GM23338 (cell line): ENCODE measurements around the gene NTNG1. TPM values are rescaled to one million over a fixed set of nuclear protein-coding genes. Genes with fewer than 3 reads are reported as not detected.

ENCODE experiments used
- ATAC-seq: fragments of 200-7000 bp; cut with Tn5 transposase; 3 replicates; pipeline ENCODE4 v1.9.1; 2020
- DNase-seq: peaks from one replicate; pipeline ENCODE4 v3.0.0-alpha.2; 2015; ENCODE audit warnings: low spot score
- H2AFZ ChIP-seq: fragments of 200-600 bp; sonication (generic); 2 replicates; pipeline ENCODE4 v1.8.0; 2016; ENCODE audit warnings: antibody characterized with exemption, mild to moderate bottlenecking, moderate library complexity
- H3F3A ChIP-seq: fragments of 200-600 bp; sonication (generic); replicated peaks from 2 replicates; pipeline ENCODE4 v1.8.0; 2017; ENCODE audit warnings: antibody characterized with exemption, mixed run types, low read depth
- H3K27ac ChIP-seq: fragments of 200-600 bp; sonication (generic); 2 replicates; pipeline ENCODE4 v1.6.1; 2016; ENCODE audit warnings: low read depth
- H3K27me3 ChIP-seq: fragments of 200-600 bp; sonication (generic); 2 replicates; pipeline ENCODE4 v1.8.0; 2016; ENCODE audit warnings: mild to moderate bottlenecking, mixed run types, moderate library complexity; ENCODE audit not compliant: insufficient read depth
- H3K36me3 ChIP-seq: fragments of 200-600 bp; sonication (generic); 2 replicates; pipeline ENCODE4 v1.8.0; 2016; ENCODE audit warnings: mild to moderate bottlenecking; ENCODE audit not compliant: insufficient read depth
- H3K4me1 ChIP-seq: fragments of 200-600 bp; sonication (generic); 2 replicates; pipeline ENCODE4 v1.8.0; 2016; ENCODE audit warnings: mild to moderate bottlenecking, moderate library complexity; ENCODE audit not compliant: insufficient read depth
- H3K4me2 ChIP-seq: fragments of 200-600 bp; sonication (generic); 2 replicates; pipeline ENCODE4 v1.7.1; 2017; ENCODE audit warnings: mixed run types
- H3K4me3 ChIP-seq: fragments of 200-600 bp; sonication (generic); 2 replicates; pipeline ENCODE4 v1.6.1; 2016; ENCODE audit warnings: mixed run types
- H3K79me2 ChIP-seq: fragments of 200-600 bp; sonication (generic); replicated peaks from 2 replicates; pipeline ENCODE4 v1.8.0; 2017; ENCODE audit warnings: mild to moderate bottlenecking; ENCODE audit not compliant: insufficient read depth
- H3K9me2 ChIP-seq: fragments of 200-600 bp; sonication (generic); 2 replicates; pipeline ENCODE4 v1.8.0; 2017; ENCODE audit not compliant: insufficient read depth
- H4K20me1 ChIP-seq: fragments of 200-600 bp; sonication (generic); replicated peaks from 2 replicates; pipeline ENCODE4 v1.8.0; 2017; ENCODE audit warnings: mild to moderate bottlenecking; ENCODE audit not compliant: insufficient read depth
- H3K27ac Mint-ChIP-seq: 2 replicates; pipeline ENCODE4 v1.8.0; 2020; ENCODE audit warnings: inconsistent platforms, mild to moderate bottlenecking, moderate library complexity, mixed read lengths
- H3K27me3 Mint-ChIP-seq: 3 replicates; pipeline ENCODE4 v1.8.0; 2022; ENCODE audit warnings: low read depth, mild to moderate bottlenecking, moderate library complexity, mixed read lengths, inconsistent platforms; ENCODE audit not compliant: insufficient read depth, poor library complexity
- H3K36me3 Mint-ChIP-seq: 3 replicates; pipeline ENCODE4 v1.8.0; 2021; ENCODE audit warnings: low read depth, mild to moderate bottlenecking, inconsistent platforms, moderate library complexity, mixed read lengths
- H3K4me1 Mint-ChIP-seq: 3 replicates; pipeline ENCODE4 v1.8.0; 2020; ENCODE audit warnings: mild to moderate bottlenecking, inconsistent platforms, mixed read lengths
- H3K4me3 Mint-ChIP-seq: 3 replicates; pipeline ENCODE4 v1.8.0; 2021; ENCODE audit warnings: moderate library complexity, mild to moderate bottlenecking, inconsistent platforms, mixed read lengths
- H3K9me3 Mint-ChIP-seq: 3 replicates; pipeline ENCODE4 v1.8.0; 2020; ENCODE audit warnings: moderate library complexity, mild to moderate bottlenecking, inconsistent platforms, mixed read lengths
- CREB1 ChIP-seq: fragments of 250-450 bp; sonication (Bioruptor Pico); IDR thresholded peaks from 2 replicates; pipeline ENCODE4 v1.5.0; 2020; ENCODE audit warnings: low read depth, mild to moderate bottlenecking, moderate library complexity
- CTCF ChIP-seq, 2 experiments: fragments of 200-600 bp in 1 of 2; sonication (generic) in 1 of 2; conservative IDR thresholded peaks; 2 replicates each; pipeline versions ENCODE4 v1.5.1 to v1.6.1; 2016 to 2017; ENCODE audit warnings: antibody characterized with exemption in 2 of 2, low read depth in 2 of 2, mild to moderate bottlenecking in 2 of 2, moderate library complexity in 1 of 2
- EZH2phosphoT487 ChIP-seq: fragments of 200-600 bp; sonication (generic); IDR thresholded peaks from one replicate; pipeline ENCODE4 v1.8.1; 2018; ENCODE audit warnings: antibody characterized with exemption; ENCODE audit not compliant: unreplicated experiment
- NANOG ChIP-seq: IDR thresholded peaks from 2 replicates; pipeline ENCODE4 v1.6.1; 2016; ENCODE audit warnings: antibody characterized with exemption, borderline replicate concordance
- POLR2AphosphoS5 ChIP-seq: IDR thresholded peaks from 2 replicates; pipeline ENCODE4 v1.6.1; 2016; ENCODE audit warnings: antibody characterized with exemption, low read depth
- REST ChIP-seq: IDR thresholded peaks from one replicate; pipeline ENCODE4 v1.6.1; 2018; ENCODE audit warnings: antibody characterized with exemption; ENCODE audit not compliant: unreplicated experiment
- STAT1 ChIP-seq: IDR thresholded peaks from one replicate; pipeline ENCODE4 v1.6.1; 2016; ENCODE audit warnings: antibody characterized with exemption; ENCODE audit not compliant: unreplicated experiment
- ZNF114 ChIP-seq: fragments of 250-450 bp; sonication (Bioruptor Pico); IDR thresholded peaks from 2 replicates; pipeline ENCODE4 v1.5.0; 2020; ENCODE audit warnings: mild to moderate bottlenecking, moderate library complexity
- ZNF331 ChIP-seq: fragments of 250-450 bp; sonication (Bioruptor Pico); IDR thresholded peaks from 2 replicates; pipeline ENCODE4 v1.5.0; 2020; ENCODE audit warnings: low read depth, mild to moderate bottlenecking, moderate library complexity
- polyA plus RNA-seq: library from polyadenylated mRNA; unstranded; fragments of >200 nt; fragmentation: Nextera tagmentation; extraction: Ambion mirVana; gene quantifications from 2 replicates; pipeline ENCODE4 v1.2.1, GENCODE V29; 2016
- total RNA-seq: library from RNA; depleted of rRNA; stranded (reverse); fragments of >200 nt; shearing (Covaris generic); gene quantifications from 2 replicates; pipeline ENCODE4 v1.2.3, GENCODE V29; 2014
- TF ChIP-seq, protein P1 (sequence below): IDR thresholded peaks from 2 replicates; pipeline ENCODE4 v1.6.1; 2016; ENCODE audit warnings: antibody characterized with exemption
- TF ChIP-seq, protein P2 (sequence below): fragments of 250-450 bp; sonication (Bioruptor Pico); IDR thresholded peaks from 2 replicates; pipeline ENCODE4 v1.5.0; 2020; ENCODE audit warnings: mild to moderate bottlenecking, moderate library complexity

The NTNG1 gene
- total and polyA plus RNA-seq, 2 experiments from 2014 or later: 7.2 to 10.3 TPM

GRCh38 chr1:107228704-107229371 lies 88.0 kb downstream of the NTNG1 start:
- Histone ChIP-seq H3K4me3 (no peak overlapping the region), H2AFZ (no peak overlapping the region), H4K20me1 (no peaks in the 10 kb centered on the region), H3K36me3 (no peaks in the 10 kb centered on the region), H3K27me3 (no peaks in the 10 kb centered on the region), H3K27ac (no peak overlapping the region), H3K79me2 (no peaks in the 10 kb centered on the region), H3K4me1 (peaks cover 60% of the 10 kb centered on the region), H3K4me2 (no peak overlapping the region), H3K9me2 (no peaks in the 10 kb centered on the region), H3F3A (no peaks in the 10 kb centered on the region)
- Mint-ChIP-seq H3K9me3 (no peaks in the 10 kb centered on the region), H3K4me1 (peaks cover 35% of the 10 kb centered on the region), H3K27ac (no peak overlapping the region), H3K36me3 (no peaks in the 10 kb centered on the region), H3K27me3 (peaks cover 4% of the 10 kb centered on the region), H3K4me3 (no peak overlapping the region)
- no peak for DNase-seq
- TF ChIP-seq EZH2phosphoT487 (no peak), CREB1 (CRISPR knock-in tag) (no peak), NANOG (no peak), ZNF331 (no peak), STAT1 (no peak), ZNF114 (CRISPR knock-in tag) (no peak), CTCF (conservative IDR thresholded peaks at IDR 0.05; ENCODE audit: low read depth in 2 of 2) (no peak), POLR2AphosphoS5 (no peak), REST (no peak)
- TF ChIP-seq, protein P1, sequence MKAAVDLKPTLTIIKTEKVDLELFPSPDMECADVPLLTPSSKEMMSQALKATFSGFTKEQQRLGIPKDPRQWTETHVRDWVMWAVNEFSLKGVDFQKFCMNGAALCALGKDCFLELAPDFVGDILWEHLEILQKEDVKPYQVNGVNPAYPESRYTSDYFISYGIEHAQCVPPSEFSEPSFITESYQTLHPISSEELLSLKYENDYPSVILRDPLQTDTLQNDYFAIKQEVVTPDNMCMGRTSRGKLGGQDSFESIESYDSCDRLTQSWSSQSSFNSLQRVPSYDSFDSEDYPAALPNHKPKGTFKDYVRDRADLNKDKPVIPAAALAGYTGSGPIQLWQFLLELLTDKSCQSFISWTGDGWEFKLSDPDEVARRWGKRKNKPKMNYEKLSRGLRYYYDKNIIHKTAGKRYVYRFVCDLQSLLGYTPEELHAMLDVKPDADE: no peak
- TF ChIP-seq, protein P2, sequence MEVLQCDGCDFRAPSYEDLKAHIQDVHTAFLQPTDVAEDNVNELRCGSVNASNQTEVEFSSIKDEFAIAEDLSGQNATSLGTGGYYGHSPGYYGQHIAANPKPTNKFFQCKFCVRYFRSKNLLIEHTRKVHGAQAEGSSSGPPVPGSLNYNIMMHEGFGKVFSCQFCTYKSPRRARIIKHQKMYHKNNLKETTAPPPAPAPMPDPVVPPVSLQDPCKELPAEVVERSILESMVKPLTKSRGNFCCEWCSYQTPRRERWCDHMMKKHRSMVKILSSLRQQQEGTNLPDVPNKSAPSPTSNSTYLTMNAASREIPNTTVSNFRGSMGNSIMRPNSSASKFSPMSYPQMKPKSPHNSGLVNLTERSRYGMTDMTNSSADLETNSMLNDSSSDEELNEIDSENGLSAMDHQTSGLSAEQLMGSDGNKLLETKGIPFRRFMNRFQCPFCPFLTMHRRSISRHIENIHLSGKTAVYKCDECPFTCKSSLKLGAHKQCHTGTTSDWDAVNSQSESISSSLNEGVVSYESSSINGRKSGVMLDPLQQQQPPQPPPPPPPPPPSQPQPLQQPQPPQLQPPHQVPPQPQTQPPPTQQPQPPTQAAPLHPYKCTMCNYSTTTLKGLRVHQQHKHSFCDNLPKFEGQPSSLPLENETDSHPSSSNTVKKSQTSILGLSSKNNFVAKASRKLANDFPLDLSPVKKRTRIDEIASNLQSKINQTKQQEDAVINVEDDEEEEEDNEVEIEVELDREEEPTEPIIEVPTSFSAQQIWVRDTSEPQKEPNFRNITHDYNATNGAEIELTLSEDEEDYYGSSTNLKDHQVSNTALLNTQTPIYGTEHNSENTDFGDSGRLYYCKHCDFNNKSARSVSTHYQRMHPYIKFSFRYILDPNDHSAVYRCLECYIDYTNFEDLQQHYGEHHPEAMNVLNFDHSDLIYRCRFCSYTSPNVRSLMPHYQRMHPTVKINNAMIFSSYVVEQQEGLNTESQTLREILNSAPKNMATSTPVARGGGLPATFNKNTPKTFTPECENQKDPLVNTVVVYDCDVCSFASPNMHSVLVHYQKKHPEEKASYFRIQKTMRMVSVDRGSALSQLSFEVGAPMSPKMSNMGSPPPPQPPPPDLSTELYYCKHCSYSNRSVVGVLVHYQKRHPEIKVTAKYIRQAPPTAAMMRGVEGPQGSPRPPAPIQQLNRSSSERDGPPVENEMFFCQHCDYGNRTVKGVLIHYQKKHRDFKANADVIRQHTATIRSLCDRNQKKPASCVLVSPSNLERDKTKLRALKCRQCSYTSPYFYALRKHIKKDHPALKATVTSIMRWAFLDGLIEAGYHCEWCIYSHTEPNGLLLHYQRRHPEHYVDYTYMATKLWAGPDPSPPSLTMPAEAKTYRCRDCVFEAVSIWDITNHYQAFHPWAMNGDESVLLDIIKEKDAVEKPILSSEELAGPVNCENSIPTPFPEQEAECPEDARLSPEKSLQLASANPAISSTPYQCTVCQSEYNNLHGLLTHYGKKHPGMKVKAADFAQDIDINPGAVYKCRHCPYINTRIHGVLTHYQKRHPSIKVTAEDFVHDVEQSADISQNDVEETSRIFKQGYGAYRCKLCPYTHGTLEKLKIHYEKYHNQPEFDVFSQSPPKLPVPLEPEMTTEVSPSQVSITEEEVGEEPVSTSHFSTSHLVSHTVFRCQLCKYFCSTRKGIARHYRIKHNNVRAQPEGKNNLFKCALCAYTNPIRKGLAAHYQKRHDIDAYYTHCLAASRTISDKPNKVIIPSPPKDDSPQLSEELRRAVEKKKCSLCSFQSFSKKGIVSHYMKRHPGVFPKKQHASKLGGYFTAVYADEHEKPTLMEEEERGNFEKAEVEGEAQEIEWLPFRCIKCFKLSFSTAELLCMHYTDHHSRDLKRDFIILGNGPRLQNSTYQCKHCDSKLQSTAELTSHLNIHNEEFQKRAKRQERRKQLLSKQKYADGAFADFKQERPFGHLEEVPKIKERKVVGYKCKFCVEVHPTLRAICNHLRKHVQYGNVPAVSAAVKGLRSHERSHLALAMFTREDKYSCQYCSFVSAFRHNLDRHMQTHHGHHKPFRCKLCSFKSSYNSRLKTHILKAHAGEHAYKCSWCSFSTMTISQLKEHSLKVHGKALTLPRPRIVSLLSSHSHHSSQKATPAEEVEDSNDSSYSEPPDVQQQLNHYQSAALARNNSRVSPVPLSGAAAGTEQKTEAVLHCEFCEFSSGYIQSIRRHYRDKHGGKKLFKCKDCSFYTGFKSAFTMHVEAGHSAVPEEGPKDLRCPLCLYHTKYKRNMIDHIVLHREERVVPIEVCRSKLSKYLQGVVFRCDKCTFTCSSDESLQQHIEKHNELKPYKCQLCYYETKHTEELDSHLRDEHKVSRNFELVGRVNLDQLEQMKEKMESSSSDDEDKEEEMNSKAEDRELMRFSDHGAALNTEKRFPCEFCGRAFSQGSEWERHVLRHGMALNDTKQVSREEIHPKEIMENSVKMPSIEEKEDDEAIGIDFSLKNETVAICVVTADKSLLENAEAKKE (CRISPR knock-in tag): no peak
- no peak for ATAC-seq
